B cell (primary cell): Measurements from ENCODE around the gene FMN1. TPM values are rescaled to one million over a fixed set of nuclear protein-coding genes. Genes with fewer than 3 reads are reported as not detected.

Experiments used
- ATAC-seq: fragments of 200-7000 bp; cut with Tn5 transposase; one replicate; pipeline ENCODE4 v1.10.0; 2021; ENCODE audit warnings: low read depth, mild to moderate bottlenecking, moderate number of reproducible peaks, moderate library complexity
- CTCF ChIA-PET: fragments of 350-600 bp; sonication (Branson Sonifier 250); formaldehyde crosslinking; loops from one replicate; lab custom pipeline; 2021; ENCODE audit warnings: antibody characterized with exemption, inconsistent platforms; lab: Charles Lee
- POLR2A ChIA-PET: fragments of 350-600 bp; sonication (Branson Sonifier 250); formaldehyde crosslinking; loops from one replicate; lab custom pipeline; 2021; ENCODE audit warnings: antibody characterized with exemption; lab: Charles Lee
- DNase-seq: peaks from one replicate; pipeline ENCODE4 v3.0.0; 2013
- H2AFZ ChIP-seq: 2 replicates; pipeline ENCODE4 v1.6.1; 2012; ENCODE audit warnings: mild to moderate bottlenecking, low read depth, low read length; ENCODE audit not compliant: insufficient read depth, poor library complexity, severe bottlenecking
- H3K27ac ChIP-seq, 2 donors: 1 replicate in 1 of 2; 2 replicates in 1 of 2; pipeline ENCODE4 v1.5.1; 2012 to 2013; ENCODE audit warnings: low read length in 2 of 2, mild to moderate bottlenecking in 2 of 2, moderate library complexity in 1 of 2
- H3K27me3 ChIP-seq, 4 experiments: fragments of 200-600 bp in 1 of 4; sonication (generic) in 1 of 4; replicated peaks in 1 of 4; 1 replicate in 2 of 4; 2 replicates in 2 of 4; pipeline versions ENCODE4 v1.6.1 to v1.7.0; 2013 to 2016; ENCODE audit warnings: low read length in 3 of 4, mild to moderate bottlenecking in 2 of 4, mixed read lengths in 1 of 4, moderate library complexity in 1 of 4; ENCODE audit not compliant: insufficient read depth in 4 of 4, control insufficient read depth in 3 of 4; ENCODE audit errors: control extremely low read depth in 1 of 4
- H3K36me3 ChIP-seq, 2 experiments: replicated peaks in 1 of 2; 1 replicate in 1 of 2; 2 replicates in 1 of 2; pipeline versions ENCODE4 v1.6.1 to v1.7.1; 2013; ENCODE audit warnings: low read length in 1 of 2; ENCODE audit not compliant: insufficient read depth in 2 of 2, control insufficient read depth in 1 of 2; ENCODE audit errors: control extremely low read depth in 1 of 2, extremely low read depth in 1 of 2
- H3K4me1 ChIP-seq, 2 donors: fragments of 200-600 bp in 1 of 2; sonication (generic) in 1 of 2; 1 replicate in 1 of 2; 2 replicates in 1 of 2; pipeline versions ENCODE4 v1.5.1 to v1.6.1; 2013 to 2017; ENCODE audit warnings: low read length in 2 of 2; ENCODE audit not compliant: control insufficient read depth in 2 of 2, insufficient read depth in 2 of 2
- H3K4me2 ChIP-seq: replicated peaks from 2 replicates; pipeline ENCODE3; 2012; ENCODE audit warnings: mild to moderate bottlenecking, low read depth, low read length; ENCODE audit not compliant: poor library complexity, severe bottlenecking
- H3K4me3 ChIP-seq, 5 experiments: fragments of 200-600 bp in 1 of 5; sonication (generic) in 1 of 5; 1 replicate in 3 of 5; 2 replicates in 2 of 5; pipeline versions ENCODE4 v1.5.1 to v1.7.0; 2011 to 2016; ENCODE audit warnings: low read length in 4 of 5, mild to moderate bottlenecking in 4 of 5, low read depth in 2 of 5, control low read depth in 1 of 5, moderate library complexity in 1 of 5; ENCODE audit not compliant: insufficient read depth in 1 of 5; ENCODE audit errors: control extremely low read depth in 1 of 5, extremely low read depth in 1 of 5
- H3K79me2 ChIP-seq: fragments of 200-600 bp; sonication (generic); one replicate; pipeline ENCODE4 v1.6.0; 2016; ENCODE audit warnings: low read length; ENCODE audit not compliant: control insufficient read depth, insufficient read depth
- H3K9ac ChIP-seq: fragments of 200-600 bp; sonication (generic); 2 replicates; pipeline ENCODE4 v1.6.1; 2017; ENCODE audit warnings: mild to moderate bottlenecking, low read length, moderate library complexity
- H3K9me3 ChIP-seq, 3 donors: one replicate each; pipeline versions ENCODE4 v1.6.1 to v1.7.1; 2013; ENCODE audit warnings: low read length in 2 of 3; ENCODE audit not compliant: control insufficient read depth in 2 of 3, insufficient read depth in 1 of 3; ENCODE audit errors: control extremely low read depth in 1 of 3
- H4K20me1 ChIP-seq: 2 replicates; pipeline ENCODE4 v1.6.0; 2012; ENCODE audit warnings: mild to moderate bottlenecking, low read length; ENCODE audit not compliant: insufficient read depth, control insufficient read depth, poor library complexity, severe bottlenecking
- H3K27ac Mint-ChIP-seq: one replicate; pipeline ENCODE4 v1.8.0; 2021; ENCODE audit warnings: mixed read lengths
- H3K27me3 Mint-ChIP-seq: one replicate; pipeline ENCODE4 v1.8.0; 2021; ENCODE audit warnings: mixed read lengths
- H3K4me1 Mint-ChIP-seq: one replicate; pipeline ENCODE4 v1.8.0; 2021; ENCODE audit warnings: mixed read lengths
- H3K4me3 Mint-ChIP-seq: one replicate; pipeline ENCODE4 v1.8.0; 2021; ENCODE audit warnings: mixed read lengths
- H3K9me3 Mint-ChIP-seq: one replicate; pipeline ENCODE4 v1.8.0; 2022; ENCODE audit warnings: mixed read lengths; ENCODE audit not compliant: insufficient read depth
- CTCF ChIP-seq: fragments of 200-600 bp; IDR thresholded peaks from one replicate; pipeline ENCODE4 v1.8.0; 2022; ENCODE audit warnings: antibody characterized with exemption, mild to moderate bottlenecking
- EZH2 ChIP-seq: IDR thresholded peaks from 2 replicates; pipeline ENCODE4 v1.6.1; 2012; ENCODE audit warnings: borderline replicate concordance, low read depth, mild to moderate bottlenecking, moderate library complexity, low read length; ENCODE audit not compliant: insufficient read depth, poor library complexity, severe bottlenecking
- WGBS: methylation state at CpG from one replicate; pipeline ENCODE4 v1.1.5; 2013; ENCODE audit warnings: missing lambda C conversion rate; ENCODE audit not compliant: insufficient coverage; 5-methylcytosine and 5-hydroxymethylcytosine counted together
- intact Hi-C: fragments of 100-400 bp; cut with micrococcal nuclease; formaldehyde crosslinking; loops from one replicate; pipeline ENCODE4 v1.10.0; 2022
- polyA plus RNA-seq: library from polyadenylated mRNA; depleted of rRNA; stranded (reverse); fragments of >200 nt; gene quantifications from 2 replicates; pipeline ENCODE4 v1.2.3, GENCODE V29; 2012
- total RNA-seq, 2 donors: library from RNA; stranded (reverse); fragments of 120-200 nt in 1 of 2; gene quantifications; 1 replicate in 1 of 2; 2 replicates in 1 of 2; pipeline versions ENCODE4 v1.2.3 to v1.2.4, GENCODE V29; 2013 to 2022

The FMN1 gene
- total and polyA plus RNA-seq, 2 donors (not counting 1 experiment from before 2014, with no cell fraction given), result 0.21 to 0.96 TPM

- H3K9ac ChIP-seq, result no peak overlapping the region
- no peaks in the 10 kb centered on the region for H3K27me3 ChIP-seq
Measured at GRCh38 chr15:32991619-32992111, 202.8 kb downstream of the FMN1 start.

GRCh38 chr15:32990071-32990470 is 204.4 kb downstream of the FMN1 start:
- H3K9ac ChIP-seq, result no peak overlapping the region
- Mint-ChIP-seq H3K9me3 (no peaks in the 10 kb centered on the region), H3K4me1 (no peaks in the 10 kb centered on the region), H3K27ac (no peak overlapping the region), H3K27me3 (peaks cover 11% of the 10 kb centered on the region), H3K4me3 (no peak overlapping the region)
- no peak overlapping the region for H3K4me3 ChIP-seq
- H3K27ac ChIP-seq, result no peak overlapping the region
- WGBS, result 90% methylated on average over 4 of the region's 4 CpGs
- no peaks in the 10 kb centered on the region for H3K27me3 ChIP-seq
- H3K4me2 ChIP-seq, result no peak overlapping the region
- no peak overlapping the region for H2AFZ ChIP-seq
- POLR2A ChIA-PET, result no interaction called here
- no peak for ATAC-seq
- no peak for DNase-seq
- CTCF ChIA-PET, result no interaction called here
- no peaks in the 10 kb centered on the region for H3K9me3 ChIP-seq
- TF ChIP-seq CTCF, result no peak
- TF ChIP-seq EZH2, result no peak
- intact Hi-C loops, result loop anchor here (5.0 kb wide), 1 partner anchor 108 kb away; no protein-coding TSS in a partner anchor
- H3K4me1 ChIP-seq, result no peaks in the 10 kb centered on the region
- no peaks in the 10 kb centered on the region for H3K36me3 ChIP-seq
- H4K20me1 ChIP-seq, result no peaks in the 10 kb centered on the region
- no peaks in the 10 kb centered on the region for H3K79me2 ChIP-seq

More at GRCh38 chr15:32991619-32992111, 202.8 kb downstream of the FMN1 start:
- Histone ChIP-seq H3K4me1 (no peaks in the 10 kb centered on the region), H4K20me1 (no peaks in the 10 kb centered on the region), H3K9me3 (no peaks in the 10 kb centered on the region), H3K4me3 (no peak overlapping the region), H2AFZ (no peak overlapping the region), H3K79me2 (no peaks in the 10 kb centered on the region), H3K36me3 (no peaks in the 10 kb centered on the region), H3K27ac (no peak overlapping the region), H3K4me2 (no peak overlapping the region)
- H3K4me3 Mint-ChIP-seq, result no peak overlapping the region
- intact Hi-C loops, result loop anchor here (5.0 kb wide), 1 partner anchor 109 kb away; no protein-coding TSS in a partner anchor
- ChIA-PET POLR2A (no interaction called here), CTCF (interaction anchor here (0.8 kb wide), 1 partner anchor 334 kb away, joined by 3 read pairs; no protein-coding TSS in a partner anchor)
- no peak for DNase-seq
- ATAC-seq, result no peak
- H3K9me3 Mint-ChIP-seq, result no peaks in the 10 kb centered on the region
- H3K27me3 Mint-ChIP-seq, result peaks cover 11% of the 10 kb centered on the region
- 100% methylated on average over 1 of the region's 7 CpGs for WGBS
- no peaks in the 10 kb centered on the region for H3K4me1 Mint-ChIP-seq
- no peak overlapping the region for H3K27ac Mint-ChIP-seq
- TF ChIP-seq EZH2 (no peak), CTCF (no peak)
